Measurements from ENCODE around the gene CCDC110. TPM values are rescaled to one million over a fixed set of nuclear protein-coding genes. Genes with fewer than 3 reads are reported as not detected.

CCDC110 gene
- total and polyA plus RNA-seq, 2 of the 13 experiments (the other 11 are each of a cell fraction or from before 2014, with no cell fraction given) = not detected

DNA sequence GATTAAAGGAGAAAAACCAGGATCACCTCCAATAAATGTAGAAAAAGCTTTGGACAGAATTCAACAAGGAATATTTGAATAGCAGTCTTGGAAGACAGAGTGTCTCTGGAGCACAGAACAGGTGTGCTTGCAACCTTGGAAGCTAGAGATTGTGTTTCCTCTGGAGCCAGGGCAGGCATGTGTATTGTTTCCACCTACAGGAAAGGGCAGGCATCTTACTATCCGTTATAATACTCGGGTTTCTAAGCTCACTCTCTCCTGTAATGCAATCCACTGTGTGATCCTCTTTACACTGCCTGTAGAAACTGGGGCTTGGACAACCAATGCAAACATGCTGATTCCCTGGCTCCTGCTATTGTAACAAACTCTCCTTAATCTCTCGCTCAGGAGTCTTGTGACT lies 14.4 kb downstream of the CCDC110 start:
- H2AFZ ChIP-seq (ENCODE audit: low read length) = no peak overlapping the region
- in situ Hi-C loops (cut with HindIII; ENCODE audit: extremely low pct_ligation_motif_present, low pct_unique_long_range_greater_than_20kb) (loop anchor here (25.0 kb wide), 1 partner anchor 580 kb away; no protein-coding TSS in a partner anchor), intact Hi-C loops (cut with micrococcal nuclease; ENCODE audit: unreplicated experiment) (no loop called here)
- no peak overlapping the region for H3K27ac ChIP-seq (ENCODE audit: extremely low read length, insufficient read depth, low read length)
- CTCF ChIA-PET (ENCODE audit: low intra/inter-chr PET ratio, low total read pairs) = no interaction called here
- WGBS (ENCODE audit: low lambda C conversion rate) = 0% methylated on average over 3 of the region's 3 CpGs
- no peak for DNase-seq (ENCODE audit: low spot score)
- peaks cover 10% of the 10 kb centered on the region for H3K4me1 ChIP-seq (ENCODE audit: insufficient read depth, low read length)
- H3K9me3 ChIP-seq (ENCODE audit: low read length) = no peaks in the 10 kb centered on the region
- no peaks in the 10 kb centered on the region for H3K36me3 ChIP-seq (replicated peaks in 1 of 2; ENCODE audit: control insufficient read depth in 1 of 2, insufficient read depth in 2 of 2, low read length in 2 of 2)
- peaks cover 0 to 13% of the 10 kb centered on the region in 2 experiments; a peak in 1 of 5 replicates for H3K27me3 ChIP-seq (ENCODE audit: control insufficient read depth in 1 of 2, insufficient read depth in 2 of 2, low read length in 2 of 2)
- H3K4me3 ChIP-seq (replicated peaks in 1 of 3; ENCODE audit: insufficient read depth in 1 of 3, low read depth in 2 of 3, low read length in 3 of 3) = no peak overlapping the region
- no peaks in the 10 kb centered on the region for H4K20me1 ChIP-seq (ENCODE audit: insufficient read depth, low read length)
- no TSS peak for BruUV-seq (replicated peaks)
- H3K9ac ChIP-seq (ENCODE audit: insufficient read depth, low read depth, low read length) = no peak overlapping the region
- H3K4me2 ChIP-seq (ENCODE audit: low read depth, low read length) = no peak overlapping the region
- no peak for FAIRE-seq
- peak; percentile 69 for ATAC-seq
- no peaks in the 10 kb centered on the region for H3K79me2 ChIP-seq (ENCODE audit: insufficient read depth, low read length)
- POLR2A ChIA-PET = no interaction called here
- no peak for TF ChIP-seq MAZ (IDR thresholded peaks at IDR 0.05; ENCODE audit: borderline replicate concordance, low read depth, low read length)
- no peak for TF ChIP-seq MAZ (CRISPR knock-in tag; IDR thresholded peaks at IDR 0.05; ENCODE audit: low read depth)
- no peak for TF ChIP-seq ZNF567 (CRISPR knock-in tag; IDR thresholded peaks at IDR 0.05; ENCODE audit: borderline replicate concordance)
- TF ChIP-seq ZNF317 (CRISPR knock-in tag; IDR thresholded peaks at IDR 0.05) = no peak
- TF ChIP-seq TFAP4 (IDR thresholded peaks at IDR 0.05; ENCODE audit: borderline replicate concordance, low read depth) = no peak
- no peak for TF ChIP-seq KMT2B (CRISPR knock-in tag; IDR thresholded peaks at IDR 0.05)
- TF ChIP-seq, protein P1, sequence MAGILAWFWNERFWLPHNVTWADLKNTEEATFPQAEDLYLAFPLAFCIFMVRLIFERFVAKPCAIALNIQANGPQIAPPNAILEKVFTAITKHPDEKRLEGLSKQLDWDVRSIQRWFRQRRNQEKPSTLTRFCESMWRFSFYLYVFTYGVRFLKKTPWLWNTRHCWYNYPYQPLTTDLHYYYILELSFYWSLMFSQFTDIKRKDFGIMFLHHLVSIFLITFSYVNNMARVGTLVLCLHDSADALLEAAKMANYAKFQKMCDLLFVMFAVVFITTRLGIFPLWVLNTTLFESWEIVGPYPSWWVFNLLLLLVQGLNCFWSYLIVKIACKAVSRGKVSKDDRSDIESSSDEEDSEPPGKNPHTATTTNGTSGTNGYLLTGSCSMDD (CRISPR knock-in tag; IDR thresholded peaks at IDR 0.05) = no peak
- no peak for TF ChIP-seq CREB1 (IDR thresholded peaks at IDR 0.05)
- TF ChIP-seq CREB1 (CRISPR knock-in tag; IDR thresholded peaks at IDR 0.05) = no peak
- no peak for TF ChIP-seq ZNF256 (CRISPR knock-in tag; conservative IDR thresholded peaks at IDR 0.05)
- no peak for TF ChIP-seq ZMYM2 (CRISPR knock-in tag; IDR thresholded peaks at IDR 0.05)
- TF ChIP-seq, protein P2, sequence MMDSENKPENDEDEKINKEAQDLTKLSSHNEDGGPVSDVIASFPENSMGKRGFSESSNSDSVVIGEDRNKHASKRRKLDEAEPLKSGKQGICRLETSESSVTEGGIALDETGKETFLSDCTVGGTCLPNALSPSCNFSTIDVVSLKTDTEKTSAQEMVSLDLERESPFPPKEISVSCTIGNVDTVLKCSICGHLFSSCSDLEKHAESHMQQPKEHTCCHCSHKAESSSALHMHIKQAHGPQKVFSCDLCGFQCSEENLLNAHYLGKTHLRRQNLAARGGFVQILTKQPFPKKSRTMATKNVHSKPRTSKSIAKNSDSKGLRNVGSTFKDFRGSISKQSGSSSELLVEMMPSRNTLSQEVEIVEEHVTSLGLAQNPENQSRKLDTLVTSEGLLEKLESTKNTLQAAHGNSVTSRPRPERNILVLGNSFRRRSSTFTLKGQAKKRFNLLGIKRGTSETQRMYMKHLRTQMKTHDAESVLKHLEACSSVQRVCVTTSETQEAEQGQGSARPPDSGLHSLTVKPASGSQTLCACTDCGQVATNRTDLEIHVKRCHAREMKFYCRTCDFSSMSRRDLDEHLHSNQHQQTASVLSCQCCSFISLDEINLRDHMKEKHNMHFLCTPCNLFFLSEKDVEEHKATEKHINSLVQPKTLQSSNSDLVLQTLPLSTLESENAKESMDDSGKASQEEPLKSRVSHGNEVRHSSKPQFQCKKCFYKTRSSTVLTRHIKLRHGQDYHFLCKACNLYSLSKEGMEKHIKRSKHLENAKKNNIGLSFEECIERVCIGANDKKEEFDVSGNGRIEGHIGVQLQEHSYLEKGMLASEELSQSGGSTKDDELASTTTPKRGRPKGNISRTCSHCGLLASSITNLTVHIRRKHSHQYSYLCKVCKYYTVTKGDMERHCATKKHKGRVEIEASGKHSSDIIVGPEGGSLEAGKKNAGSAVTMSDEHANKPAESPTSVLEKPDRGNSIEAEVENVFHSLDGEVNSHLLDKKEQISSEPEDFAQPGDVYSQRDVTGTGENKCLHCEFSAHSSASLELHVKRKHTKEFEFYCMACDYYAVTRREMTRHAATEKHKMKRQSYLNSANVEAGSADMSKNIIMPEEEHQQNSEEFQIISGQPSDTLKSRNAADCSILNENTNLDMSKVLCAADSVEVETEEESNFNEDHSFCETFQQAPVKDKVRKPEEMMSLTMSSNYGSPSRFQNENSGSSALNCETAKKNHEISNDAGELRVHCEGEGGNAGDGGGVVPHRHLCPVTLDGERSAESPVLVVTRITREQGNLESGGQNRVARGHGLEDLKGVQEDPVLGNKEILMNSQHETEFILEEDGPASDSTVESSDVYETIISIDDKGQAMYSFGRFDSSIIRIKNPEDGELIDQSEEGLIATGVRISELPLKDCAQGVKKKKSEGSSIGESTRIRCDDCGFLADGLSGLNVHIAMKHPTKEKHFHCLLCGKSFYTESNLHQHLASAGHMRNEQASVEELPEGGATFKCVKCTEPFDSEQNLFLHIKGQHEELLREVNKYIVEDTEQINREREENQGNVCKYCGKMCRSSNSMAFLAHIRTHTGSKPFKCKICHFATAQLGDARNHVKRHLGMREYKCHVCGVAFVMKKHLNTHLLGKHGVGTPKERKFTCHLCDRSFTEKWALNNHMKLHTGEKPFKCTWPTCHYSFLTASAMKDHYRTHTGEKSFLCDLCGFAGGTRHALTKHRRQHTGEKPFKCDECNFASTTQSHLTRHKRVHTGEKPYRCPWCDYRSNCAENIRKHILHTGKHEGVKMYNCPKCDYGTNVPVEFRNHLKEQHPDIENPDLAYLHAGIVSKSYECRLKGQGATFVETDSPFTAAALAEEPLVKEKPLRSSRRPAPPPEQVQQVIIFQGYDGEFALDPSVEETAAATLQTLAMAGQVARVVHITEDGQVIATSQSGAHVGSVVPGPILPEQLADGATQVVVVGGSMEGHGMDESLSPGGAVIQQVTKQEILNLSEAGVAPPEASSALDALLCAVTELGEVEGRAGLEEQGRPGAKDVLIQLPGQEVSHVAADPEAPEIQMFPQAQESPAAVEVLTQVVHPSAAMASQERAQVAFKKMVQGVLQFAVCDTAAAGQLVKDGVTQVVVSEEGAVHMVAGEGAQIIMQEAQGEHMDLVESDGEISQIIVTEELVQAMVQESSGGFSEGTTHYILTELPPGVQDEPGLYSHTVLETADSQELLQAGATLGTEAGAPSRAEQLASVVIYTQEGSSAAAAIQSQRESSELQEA (CRISPR knock-in tag; IDR thresholded peaks at IDR 0.05; ENCODE audit: not compliant biosample characterization) = no peak
- no peak for TF ChIP-seq MAFG (CRISPR knock-in tag; IDR thresholded peaks at IDR 0.05)
- no peak for TF ChIP-seq ZNF775 (CRISPR knock-in tag; IDR thresholded peaks at IDR 0.05; ENCODE audit: borderline replicate concordance)
- no peak for TF ChIP-seq NCOA1 (CRISPR knock-in tag; IDR thresholded peaks at IDR 0.05)
